Skeletal muscle satellite cell (primary cell): ENCODE results near the gene CD8B2.
"Not testable (repeated sequence)": the region's sequence is repeated elsewhere in the genome, so short reads cannot be mapped to it uniquely, and the experiment has no call there.

Source experiments
- H3K27me3 ChIP-seq: 2 replicates; pipeline ENCODE4 v1.7.0; 2013; ENCODE audit warnings: low read length; ENCODE audit not compliant: control insufficient read depth, insufficient read depth
- H3K36me3 ChIP-seq: 2 replicates; pipeline ENCODE4 v1.7.0; 2013; ENCODE audit warnings: mild to moderate bottlenecking, control low read depth, low read length; ENCODE audit not compliant: insufficient read depth
- H3K4me1 ChIP-seq: 2 replicates; pipeline ENCODE4 v1.7.0; 2013; ENCODE audit warnings: low read length; ENCODE audit not compliant: control insufficient read depth, insufficient read depth
- H3K4me2 ChIP-seq: 2 replicates; pipeline ENCODE4 v1.7.0; 2013; ENCODE audit warnings: mild to moderate bottlenecking, low read length
- H3K4me3 ChIP-seq: 2 replicates; pipeline ENCODE4 v1.7.0; 2013; ENCODE audit warnings: low read length
- H3K9ac ChIP-seq: 2 replicates; pipeline ENCODE4 v1.7.0; 2013; ENCODE audit warnings: mild to moderate bottlenecking, low read depth, low read length, moderate library complexity
- H3K9me3 ChIP-seq: replicated peaks from 2 replicates; pipeline ENCODE4 v1.7.0; 2013; ENCODE audit warnings: mild to moderate bottlenecking, control low read depth, low read length

The CD8B2 gene

GRCh38 chr2:106514827-106515226, 27.7 kb downstream of the CD8B2 start:
- not testable (repeated sequence) for H3K4me2 ChIP-seq, H3K4me1 ChIP-seq, H3K27me3 ChIP-seq, H3K9ac ChIP-seq, H3K36me3 ChIP-seq, H3K9me3 ChIP-seq, H3K4me3 ChIP-seq

GRCh38 chr2:106516436-106516835, 29.3 kb downstream of the CD8B2 start:
- Histone ChIP-seq H3K27me3 (no peaks in the 10 kb centered on the region), H3K4me1 (no peaks in the 10 kb centered on the region), H3K36me3 (no peaks in the 10 kb centered on the region), H3K4me3 (no peak overlapping the region), H3K4me2 (no peak overlapping the region), H3K9me3 (no peaks in the 10 kb centered on the region), H3K9ac (no peak overlapping the region)

- Histone ChIP-seq H3K4me3 (no peak overlapping the region), H3K4me2 (no peak overlapping the region), H3K36me3 (no peaks in the 10 kb centered on the region), H3K9me3 (no peaks in the 10 kb centered on the region), H3K27me3 (no peaks in the 10 kb centered on the region), H3K9ac (no peak overlapping the region), H3K4me1 (no peaks in the 10 kb centered on the region)
Observed at GRCh38 chr2:106516864-106517263, 29.7 kb downstream of the CD8B2 start.

GRCh38 chr2:106517329-106517728, 30.2 kb downstream of the CD8B2 start:
- Histone ChIP-seq H3K27me3 (no peaks in the 10 kb centered on the region), H3K4me3 (no peak overlapping the region), H3K4me1 (no peaks in the 10 kb centered on the region)

GRCh38 chr2:106519767-106520166, 32.6 kb downstream of the CD8B2 start:
- no peak overlapping the region for H3K4me3 ChIP-seq
- H3K9ac ChIP-seq: no peak overlapping the region

More at GRCh38 chr2:106517329-106517728, 30.2 kb downstream of the CD8B2 start:
- Histone ChIP-seq H3K9me3 (no peaks in the 10 kb centered on the region), H3K36me3 (no peaks in the 10 kb centered on the region), H3K4me2 (no peak overlapping the region), H3K9ac (no peak overlapping the region)

GRCh38 chr2:106521016-106521415, 33.9 kb downstream of the CD8B2 start:
- H3K27me3 ChIP-seq: no peaks in the 10 kb centered on the region
- no peak overlapping the region for H3K4me2 ChIP-seq
- no peak overlapping the region for H3K4me3 ChIP-seq
- no peak overlapping the region for H3K9ac ChIP-seq
- no peaks in the 10 kb centered on the region for H3K36me3 ChIP-seq
- H3K4me1 ChIP-seq: no peaks in the 10 kb centered on the region
- H3K9me3 ChIP-seq: no peaks in the 10 kb centered on the region

More at GRCh38 chr2:106519767-106520166, 32.6 kb downstream of the CD8B2 start:
- H3K36me3 ChIP-seq: no peaks in the 10 kb centered on the region
- H3K4me2 ChIP-seq: no peak overlapping the region
- H3K9me3 ChIP-seq: no peaks in the 10 kb centered on the region
- no peaks in the 10 kb centered on the region for H3K4me1 ChIP-seq
- no peaks in the 10 kb centered on the region for H3K27me3 ChIP-seq

GRCh38 chr2:106523976-106524665, 37.0 kb downstream of the CD8B2 start:
- no peaks in the 10 kb centered on the region for H3K36me3 ChIP-seq
- no peak overlapping the region for H3K4me2 ChIP-seq
- H3K4me1 ChIP-seq: no peaks in the 10 kb centered on the region
- H3K4me3 ChIP-seq: no peak overlapping the region
- H3K27me3 ChIP-seq: peaks cover under 1% of the 10 kb centered on the region
- no peaks in the 10 kb centered on the region for H3K9me3 ChIP-seq
- no peak overlapping the region for H3K9ac ChIP-seq

GRCh38 chr2:106530866-106531265, 43.7 kb downstream of the CD8B2 start:
- Histone ChIP-seq H3K4me2 (no peak overlapping the region), H3K9ac (no peak overlapping the region), H3K27me3 (peaks cover 3% of the 10 kb centered on the region), H3K4me3 (no peak overlapping the region), H3K4me1 (no peaks in the 10 kb centered on the region), H3K9me3 (no peaks in the 10 kb centered on the region), H3K36me3 (no peaks in the 10 kb centered on the region)

GRCh38 chr2:106531676-106532214, 44.6 kb downstream of the CD8B2 start:
- Histone ChIP-seq H3K4me2 (no peak overlapping the region), H3K4me3 (no peak overlapping the region), H3K36me3 (no peaks in the 10 kb centered on the region), H3K9ac (no peak overlapping the region), H3K4me1 (no peaks in the 10 kb centered on the region), H3K9me3 (no peaks in the 10 kb centered on the region), H3K27me3 (peaks cover 3% of the 10 kb centered on the region)

- Histone ChIP-seq H3K27me3 (peaks cover 3% of the 10 kb centered on the region), H3K9ac (no peak overlapping the region), H3K9me3 (no peaks in the 10 kb centered on the region), H3K36me3 (no peaks in the 10 kb centered on the region), H3K4me1 (no peaks in the 10 kb centered on the region), H3K4me3 (no peak overlapping the region), H3K4me2 (no peak overlapping the region)
Observed at GRCh38 chr2:106532236-106532635, 45.1 kb downstream of the CD8B2 start.

GRCh38 chr2:106534471-106534870, 47.3 kb downstream of the CD8B2 start:
- H3K4me3 ChIP-seq: no peak overlapping the region
- H3K9me3 ChIP-seq: no peaks in the 10 kb centered on the region
- H3K4me1 ChIP-seq: no peaks in the 10 kb centered on the region
- H3K4me2 ChIP-seq: no peak overlapping the region
- no peaks in the 10 kb centered on the region for H3K36me3 ChIP-seq
- no peaks in the 10 kb centered on the region for H3K27me3 ChIP-seq
- no peak overlapping the region for H3K9ac ChIP-seq

- Histone ChIP-seq H3K36me3 (no peaks in the 10 kb centered on the region), H3K9ac (no peak overlapping the region), H3K4me1 (no peaks in the 10 kb centered on the region), H3K27me3 (peaks cover 6% of the 10 kb centered on the region), H3K4me2 (no peak overlapping the region), H3K4me3 (no peak overlapping the region), H3K9me3 (no peaks in the 10 kb centered on the region)
Observed at GRCh38 chr2:106536490-106536889, 49.3 kb downstream of the CD8B2 start.
